HepG2 (cell line): ENCODE measurements around the gene QSOX2. TPM values are rescaled to one million over a fixed set of nuclear protein-coding genes. Genes with fewer than 3 reads are reported as not detected.

Source experiments
- ATAC-seq: fragments of 200-7000 bp; cut with Tn5 transposase; 3 replicates; pipeline ENCODE4 v1.9.1; 2020; ENCODE audit warnings: mild to moderate bottlenecking, moderate library complexity
- BruUV-seq: library from RNA; stranded (reverse); fragments of 400-500 nt; replicated peaks from 2 replicates; lab custom pipeline; 2021; lab: Mats Ljungman, UMichigan
- CTCF ChIA-PET: fragments of 300-600 bp; formaldehyde crosslinking; extraction: SDS; loops from one replicate; lab custom pipeline; 2021; ENCODE audit warnings: low total read pairs, inconsistent platforms, low intra/inter-chr PET ratio; lab: Yijun Ruan, JAX
- POLR2A ChIA-PET: fragments of 350-600 bp; sonication (Branson Sonifier 250); formaldehyde crosslinking; loops from one replicate; lab custom pipeline; 2020; ENCODE audit warnings: antibody characterized with exemption, inconsistent platforms; lab: Yijun Ruan, JAX
- DNase-seq: peaks from one replicate; pipeline ENCODE4 v3.0.0-alpha.2; 2015; ENCODE audit warnings: low spot score
- FAIRE-seq: peaks from 3 replicates; lab custom pipeline; 2011; peaks lifted over from hg19 to GRCh38; lab: Jason Lieb, UNC
- H2AFZ ChIP-seq: one replicate; pipeline ENCODE4 v1.6.1; 2011; ENCODE audit warnings: low read length, inconsistent platforms
- H3K27ac ChIP-seq: fragments of 300-600 bp; 3 replicates; pipeline ENCODE4 v1.8.0; 2011; ENCODE audit warnings: mixed run types, mild to moderate bottlenecking, mixed read lengths, low read length, inconsistent platforms; ENCODE audit not compliant: insufficient read depth; ENCODE audit errors: extremely low read length
- H3K27me3 ChIP-seq, 2 experiments: fragments of 200-600 bp in 1 of 2; 2 replicates in 1 of 2; 3 replicates in 1 of 2; pipeline versions ENCODE4 v1.6.0 to v1.8.0; 2011; ENCODE audit warnings: low read length in 2 of 2, mild to moderate bottlenecking in 2 of 2, moderate library complexity in 2 of 2, inconsistent platforms in 1 of 2; ENCODE audit not compliant: insufficient read depth in 2 of 2, control insufficient read depth in 1 of 2
- H3K36me3 ChIP-seq, 2 experiments: fragments of 200-600 bp in 1 of 2; replicated peaks in 1 of 2; 2 replicates in 1 of 2; 3 replicates in 1 of 2; pipeline versions ENCODE4 v1.5.1 to v1.8.0; 2011; ENCODE audit warnings: low read length in 2 of 2, inconsistent platforms in 1 of 2; ENCODE audit not compliant: insufficient read depth in 2 of 2, control insufficient read depth in 1 of 2
- H3K4me1 ChIP-seq: 2 replicates; pipeline ENCODE4 v1.5.1; 2012; ENCODE audit warnings: low read length, inconsistent platforms; ENCODE audit not compliant: insufficient read depth
- H3K4me2 ChIP-seq: 2 replicates; pipeline ENCODE4 v1.6.0; 2011; ENCODE audit warnings: low read depth, low read length, inconsistent platforms
- H3K4me3 ChIP-seq, 3 experiments: fragments of 200-600 bp in 1 of 3; sonication (generic), shearing (Covaris generic) in 1 of 3; replicated peaks in 1 of 3; 2 replicates each; pipeline ENCODE4 v1.5.1; 2011 to 2016; ENCODE audit warnings: low read length in 3 of 3, inconsistent platforms in 2 of 3, low read depth in 2 of 3, mild to moderate bottlenecking in 2 of 3, control low read depth in 1 of 3, mixed read lengths in 1 of 3; ENCODE audit not compliant: insufficient read depth in 1 of 3
- H3K79me2 ChIP-seq: one replicate; pipeline ENCODE4 v1.6.1; 2011; ENCODE audit warnings: low read length, inconsistent platforms; ENCODE audit not compliant: insufficient read depth
- H3K9ac ChIP-seq: 2 replicates; pipeline ENCODE4 v1.6.0; 2011; ENCODE audit warnings: mild to moderate bottlenecking, low read depth, low read length, inconsistent platforms; ENCODE audit not compliant: insufficient read depth
- H3K9me3 ChIP-seq: 2 replicates; pipeline ENCODE4 v1.5.1; 2012; ENCODE audit warnings: mild to moderate bottlenecking, low read length
- H4K20me1 ChIP-seq: 2 replicates; pipeline ENCODE4 v1.6.0; 2011; ENCODE audit warnings: inconsistent platforms, mild to moderate bottlenecking, low read length, moderate library complexity; ENCODE audit not compliant: insufficient read depth
- FOXA3 ChIP-seq: IDR thresholded peaks from 2 replicates; pipeline ENCODE4 v1.6.1; 2016; ENCODE audit warnings: missing genetic modification reagents, missing compliant biosample characterization
- GABPA ChIP-seq, 2 experiments: IDR thresholded peaks; 2 replicates each; pipeline ENCODE4 v1.6.1; 2011 to 2016; ENCODE audit warnings: low read depth in 2 of 2, low read length in 1 of 2, missing biosample characterization in 1 of 2, missing genetic modification characterization in 1 of 2
- MIER3 ChIP-seq: IDR thresholded peaks from 2 replicates; pipeline ENCODE4 v1.6.1; 2016; ENCODE audit warnings: missing compliant biosample characterization, borderline replicate concordance
- NFRKB ChIP-seq: fragments of 450-650 bp; IDR thresholded peaks from 2 replicates; pipeline ENCODE4 v1.6.1; 2017
- RFX5 ChIP-seq: IDR thresholded peaks from 2 replicates; pipeline ENCODE4 v1.6.1; 2011; ENCODE audit warnings: low read depth, low read length, improper control_type of control experiment
- SOX5 ChIP-seq: IDR thresholded peaks from 2 replicates; pipeline ENCODE4 v1.6.1; 2016; ENCODE audit warnings: borderline replicate concordance
- STAG1 ChIP-seq: sonication (generic); formaldehyde crosslinking; IDR thresholded peaks from 2 replicates; pipeline ENCODE4 v1.4.0; 2020; ENCODE audit warnings: missing genetic modification reagents
- ZBTB42 ChIP-seq: sonication (generic); formaldehyde crosslinking; IDR thresholded peaks from 2 replicates; pipeline ENCODE4 v1.5.0; 2020; ENCODE audit warnings: mild to moderate bottlenecking, missing genetic modification reagents
- ZNF468 ChIP-seq: sonication (generic); formaldehyde crosslinking; IDR thresholded peaks from 2 replicates; pipeline ENCODE4 v1.8.0; 2022; ENCODE audit warnings: mild to moderate bottlenecking, moderate library complexity, missing genetic modification reagents
- ZNF530 ChIP-seq: sonication (generic); formaldehyde crosslinking; IDR thresholded peaks from 2 replicates; pipeline ENCODE4 v1.5.0; 2020; ENCODE audit warnings: low read depth, mild to moderate bottlenecking, missing genetic modification reagents
- ZNF83 ChIP-seq: sonication (generic); formaldehyde crosslinking; IDR thresholded peaks from 2 replicates; pipeline ENCODE4 v1.4.0; 2020; ENCODE audit warnings: missing genetic modification reagents, mild to moderate bottlenecking, borderline replicate concordance
- WGBS: methylation state at CpG from one replicate; pipeline ENCODE4 v1.1.6; 2017; ENCODE audit warnings: low lambda C conversion rate; 5-methylcytosine and 5-hydroxymethylcytosine counted together
- in situ Hi-C: cut with HindIII; loops from 2 replicates; pipeline ENCODE4 v1.10.0; 2017; ENCODE audit warnings: low pct_unique_long_range_greater_than_20kb; ENCODE audit not compliant: extremely low pct_ligation_motif_present
- intact Hi-C: fragments of 100-400 bp; cut with micrococcal nuclease; formaldehyde crosslinking; loops from one replicate; pipeline ENCODE4 v1.10.0; 2022; ENCODE audit not compliant: unreplicated experiment
- polyA plus RNA-seq, 8 experiments: library from polyadenylated mRNA; depleted of rRNA in 3 of 8; stranded (reverse) in 7 of 8; unstranded in 1 of 8; fragments of >200 nt; fragmentation: Illumina TruSeq in 4 of 8; extraction: Trizol in 4 of 8; gene quantifications; 2 replicates each; pipeline versions ENCODE4 v1.2.1 to v1.2.3, GENCODE V29; 2011 to 2016; ENCODE audit warnings: low read depth in 4 of 8, missing spikeins in 1 of 8, mixed read lengths in 1 of 8; ENCODE audit not compliant: insufficient read depth in 1 of 8
- total RNA-seq, 5 experiments: library from RNA; depleted of rRNA; stranded (reverse); fragments of >200 nt; fragmentation: Illumina TruSeq; extraction: Trizol; gene quantifications; 2 replicates each; pipeline ENCODE4 v1.2.3, GENCODE V29; 2016; ENCODE audit warnings: low read depth in 1 of 5
- TF ChIP-seq, protein P1 (sequence below): sonication (generic); formaldehyde crosslinking; IDR thresholded peaks from 2 replicates; pipeline ENCODE4 v1.5.0; 2020; ENCODE audit warnings: mild to moderate bottlenecking, missing genetic modification reagents, moderate library complexity
- TF ChIP-seq, protein P2 (sequence below): fragments of 450-650 bp; IDR thresholded peaks from 2 replicates; pipeline ENCODE4 v1.6.1; 2017
- TF ChIP-seq, protein P3 (sequence below): sonication (generic); formaldehyde crosslinking; IDR thresholded peaks from 2 replicates; pipeline ENCODE4 v1.8.0; 2022; ENCODE audit warnings: low read depth, missing genetic modification reagents

QSOX2 gene
- total and polyA plus RNA-seq, 2 of the 13 experiments (the other 11 are each of a cell fraction or from before 2014, with no cell fraction given): 27.1 to 42.1 TPM

DNA sequence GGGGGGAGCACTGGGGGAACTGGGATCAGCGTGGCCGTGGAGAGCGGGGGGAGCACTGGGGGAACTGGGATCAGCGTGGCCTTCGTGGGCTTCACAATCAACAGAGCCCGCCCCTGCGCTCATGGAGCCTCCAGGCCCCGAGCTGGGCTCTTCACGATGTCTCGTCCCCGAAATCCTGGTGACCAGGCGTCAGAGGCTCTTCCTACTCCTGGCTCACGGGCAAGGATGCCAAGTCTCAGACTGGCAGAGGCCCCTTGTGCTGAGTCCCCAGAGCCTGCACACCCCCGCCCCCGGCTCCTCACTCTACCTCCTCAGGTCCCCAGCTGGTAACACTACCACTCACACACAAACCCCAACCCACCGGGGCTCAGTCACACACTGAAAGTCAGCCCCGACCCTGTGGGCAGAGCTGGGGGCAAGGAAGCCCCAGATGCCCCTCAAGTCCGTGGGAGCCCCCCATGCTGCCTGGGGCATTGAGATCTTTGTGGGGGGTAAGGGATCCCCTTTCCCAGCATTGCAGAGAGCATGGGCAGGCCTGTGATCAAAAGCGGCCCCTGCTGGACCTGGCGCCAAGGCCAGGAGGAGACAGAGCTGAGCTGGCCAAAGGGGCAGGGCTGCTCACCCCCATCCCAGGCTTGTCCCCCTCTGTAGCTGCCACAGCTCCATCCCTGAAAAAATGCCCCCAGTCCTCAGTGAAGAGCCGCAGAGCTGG is 67.4 kb downstream of the QSOX2 start:
- DNase-seq (no peak), FAIRE-seq (no peak), ATAC-seq (peak; percentile 64)
- Histone ChIP-seq H3K79me2 (no peaks in the 10 kb centered on the region), H3K27ac (no peak overlapping the region), H2AFZ (no peak overlapping the region), H3K9ac (no peak overlapping the region), H3K36me3 (no peaks in the 10 kb centered on the region), H4K20me1 (no peaks in the 10 kb centered on the region), H3K27me3 (peaks cover 5 to 34% of the 10 kb centered on the region in 2 experiments; a peak in 4 of 5 replicates), H3K4me3 (no peak overlapping the region), H3K9me3 (no peaks in the 10 kb centered on the region), H3K4me1 (peaks cover 8% of the 10 kb centered on the region; the same call in 1 of the 2 replicates), H3K4me2 (no peak overlapping the region)
- in situ Hi-C loops: loop anchor here (10.0 kb wide), 1 partner anchor 107 kb away; no protein-coding TSS in a partner anchor
- 39% methylated on average over 10 of the region's 21 CpGs for WGBS
- no TSS peak for BruUV-seq
- POLR2A ChIA-PET: interaction anchor here (0.7 kb wide), 1 partner anchor 14 kb away, joined by 3 read pairs; no protein-coding TSS in a partner anchor
- TF ChIP-seq NFRKB (no peak), STAG1 (CRISPR knock-in tag) (0 out of 2 replicates have a peak, but pooled peaks have one; percentile 25)
- TF ChIP-seq, protein P1, sequence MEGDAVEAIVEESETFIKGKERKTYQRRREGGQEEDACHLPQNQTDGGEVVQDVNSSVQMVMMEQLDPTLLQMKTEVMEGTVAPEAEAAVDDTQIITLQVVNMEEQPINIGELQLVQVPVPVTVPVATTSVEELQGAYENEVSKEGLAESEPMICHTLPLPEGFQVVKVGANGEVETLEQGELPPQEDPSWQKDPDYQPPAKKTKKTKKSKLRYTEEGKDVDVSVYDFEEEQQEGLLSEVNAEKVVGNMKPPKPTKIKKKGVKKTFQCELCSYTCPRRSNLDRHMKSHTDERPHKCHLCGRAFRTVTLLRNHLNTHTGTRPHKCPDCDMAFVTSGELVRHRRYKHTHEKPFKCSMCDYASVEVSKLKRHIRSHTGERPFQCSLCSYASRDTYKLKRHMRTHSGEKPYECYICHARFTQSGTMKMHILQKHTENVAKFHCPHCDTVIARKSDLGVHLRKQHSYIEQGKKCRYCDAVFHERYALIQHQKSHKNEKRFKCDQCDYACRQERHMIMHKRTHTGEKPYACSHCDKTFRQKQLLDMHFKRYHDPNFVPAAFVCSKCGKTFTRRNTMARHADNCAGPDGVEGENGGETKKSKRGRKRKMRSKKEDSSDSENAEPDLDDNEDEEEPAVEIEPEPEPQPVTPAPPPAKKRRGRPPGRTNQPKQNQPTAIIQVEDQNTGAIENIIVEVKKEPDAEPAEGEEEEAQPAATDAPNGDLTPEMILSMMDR: peak; percentile 25; the same call in 1 of the 2 replicates
- CTCF ChIA-PET: no interaction called here
- intact Hi-C loops: no loop called here

DNA sequence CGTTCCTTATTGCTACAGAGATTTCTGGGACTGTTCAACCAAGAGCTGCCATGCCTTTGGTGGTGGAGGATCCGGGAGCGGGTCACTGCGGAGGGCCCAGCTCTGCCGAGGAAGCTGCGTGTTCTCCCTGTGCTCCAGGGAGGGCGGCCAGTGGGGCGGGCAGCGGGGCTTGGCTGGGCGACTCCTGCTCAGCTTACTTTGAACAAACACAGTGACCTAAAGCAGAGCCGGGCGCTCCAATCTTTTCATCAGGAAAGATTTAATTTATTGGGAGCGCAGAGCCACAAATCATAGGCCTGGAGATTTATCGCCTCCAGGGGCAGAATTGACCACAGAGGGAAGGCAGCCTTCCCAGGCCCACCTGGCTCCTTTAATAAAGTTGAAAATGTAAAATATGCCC is 68.4 kb downstream of the QSOX2 start:
- Histone ChIP-seq H3K4me2 (no peak overlapping the region), H3K9me3 (no peaks in the 10 kb centered on the region), H2AFZ (no peak overlapping the region), H4K20me1 (no peaks in the 10 kb centered on the region), H3K4me1 (peaks cover 15% of the 10 kb centered on the region), H3K27ac (no peak overlapping the region), H3K4me3 (no peak overlapping the region), H3K36me3 (no peaks in the 10 kb centered on the region), H3K9ac (no peak overlapping the region), H3K79me2 (no peaks in the 10 kb centered on the region), H3K27me3 (peaks cover 6 to 34% of the 10 kb centered on the region in 2 experiments; a peak in 4 of 5 replicates)
- FAIRE-seq: no peak
- 71% methylated on average over 6 of the region's 14 CpGs for WGBS
- CTCF ChIA-PET: no interaction called here
- intact Hi-C loops (no loop called here), in situ Hi-C loops (loop anchor here (10.0 kb wide), 1 partner anchor 108 kb away; no protein-coding TSS in a partner anchor)
- no peak for DNase-seq
- POLR2A ChIA-PET: no interaction called here
- ATAC-seq: no peak
- no TSS peak for BruUV-seq
- TF ChIP-seq ZBTB42 (CRISPR knock-in tag) (no peak), MIER3 (CRISPR knock-in tag) (no peak), SOX5 (CRISPR knock-in tag) (no peak), FOXA3 (CRISPR knock-in tag) (no peak), ZNF83 (no peak), GABPA (IDR thresholded peaks at IDR 0.05; ENCODE audit: low read depth, low read length) (no peak), GABPA (CRISPR knock-in tag; IDR thresholded peaks at IDR 0.05; ENCODE audit: low read depth) (no peak), ZNF468 (no peak), RFX5 (no peak), ZNF530 (CRISPR knock-in tag) (no peak)
- TF ChIP-seq, protein P2, sequence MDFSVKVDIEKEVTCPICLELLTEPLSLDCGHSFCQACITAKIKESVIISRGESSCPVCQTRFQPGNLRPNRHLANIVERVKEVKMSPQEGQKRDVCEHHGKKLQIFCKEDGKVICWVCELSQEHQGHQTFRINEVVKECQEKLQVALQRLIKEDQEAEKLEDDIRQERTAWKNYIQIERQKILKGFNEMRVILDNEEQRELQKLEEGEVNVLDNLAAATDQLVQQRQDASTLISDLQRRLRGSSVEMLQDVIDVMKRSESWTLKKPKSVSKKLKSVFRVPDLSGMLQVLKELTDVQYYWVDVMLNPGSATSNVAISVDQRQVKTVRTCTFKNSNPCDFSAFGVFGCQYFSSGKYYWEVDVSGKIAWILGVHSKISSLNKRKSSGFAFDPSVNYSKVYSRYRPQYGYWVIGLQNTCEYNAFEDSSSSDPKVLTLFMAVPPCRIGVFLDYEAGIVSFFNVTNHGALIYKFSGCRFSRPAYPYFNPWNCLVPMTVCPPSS: no peak
- TF ChIP-seq, protein P3, sequence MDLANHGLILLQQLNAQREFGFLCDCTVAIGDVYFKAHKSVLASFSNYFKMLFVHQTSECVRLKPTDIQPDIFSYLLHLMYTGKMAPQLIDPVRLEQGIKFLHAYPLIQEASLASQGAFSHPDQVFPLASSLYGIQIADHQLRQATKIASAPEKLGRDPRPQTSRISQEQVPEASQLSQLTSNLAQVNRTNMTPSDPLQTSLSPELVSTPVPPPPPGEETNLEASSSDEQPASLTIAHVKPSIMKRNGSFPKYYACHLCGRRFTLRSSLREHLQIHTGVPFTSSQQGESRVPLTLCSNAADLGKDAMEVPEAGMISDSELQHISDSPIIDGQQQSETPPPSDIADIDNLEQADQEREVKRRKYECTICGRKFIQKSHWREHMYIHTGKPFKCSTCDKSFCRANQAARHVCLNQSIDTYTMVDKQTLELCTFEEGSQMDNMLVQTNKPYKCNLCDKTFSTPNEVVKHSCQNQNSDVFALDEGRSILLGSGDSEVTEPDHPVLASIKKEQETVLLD (CRISPR knock-in tag): no peak
